A549 (cell line): ENCODE data around the gene MSANTD1. TPM values are rescaled to one million over a fixed set of nuclear protein-coding genes. Genes with fewer than 3 reads are reported as not detected.

Experiments used
- ATAC-seq, 2 experiments: fragments of 200-7000 bp in 1 of 2; fragments of >200 bp in 1 of 2; cut with Nextera tagmentation in 1 of 2; cut with Tn5 transposase in 1 of 2; 3 replicates each; pipeline versions ENCODE4 v1.8.0 to v1.9.1; 2018 to 2020; ENCODE audit warnings: mild to moderate bottlenecking in 1 of 2, moderate library complexity in 1 of 2
- CTCF ChIA-PET: fragments of 300-600 bp; sonication (Branson Sonifier 250); formaldehyde crosslinking; extraction: SDS; loops from one replicate; lab custom pipeline; 2021; ENCODE audit warnings: antibody characterized with exemption, inconsistent platforms; lab: Yijun Ruan, JAX
- POLR2A ChIA-PET: fragments of 350-600 bp; formaldehyde crosslinking; extraction: SDS; loops from one replicate; lab custom pipeline; 2021; ENCODE audit warnings: antibody characterized with exemption, inconsistent platforms; lab: Yijun Ruan, JAX
- DNase-seq, 2 experiments: peaks; one replicate each; pipeline versions ENCODE4 v3.0.0 to v3.0.0-alpha.2; 2011 to 2016; ENCODE audit warnings: low read depth in 1 of 2, low spot score in 1 of 2
- FAIRE-seq: peaks from 2 replicates; lab custom pipeline; 2011; peaks lifted over from hg19 to GRCh38; lab: Jason Lieb, UNC
- H3K27ac ChIP-seq, 2 experiments: fragments of >200 bp; sonication (Bioruptor Twin); formaldehyde crosslinking; 3 replicates each; pipeline ENCODE4 v1.5.1; 2016 to 2017
- H3K4me1 ChIP-seq: fragments of >200 bp; sonication (Bioruptor Twin); formaldehyde crosslinking; 3 replicates; pipeline ENCODE4 v1.6.1; 2016
- H3K4me2 ChIP-seq: fragments of >200 bp; sonication (Bioruptor Twin); formaldehyde crosslinking; 3 replicates; pipeline ENCODE4 v1.6.1; 2016
- H3K4me3 ChIP-seq: fragments of >200 bp; sonication (Bioruptor Twin); formaldehyde crosslinking; 3 replicates; pipeline ENCODE4 v1.5.1; 2016
- H3K9me3 ChIP-seq: fragments of >200 bp; sonication (Bioruptor Twin); formaldehyde crosslinking; 3 replicates; pipeline ENCODE4 v1.6.1; 2016
- CBX2 ChIP-seq: fragments of 200-600 bp; sonication (generic); IDR thresholded peaks from 2 replicates; pipeline ENCODE4 v1.6.1; 2016; ENCODE audit warnings: low read depth, mild to moderate bottlenecking, borderline replicate concordance
- CBX8 ChIP-seq: fragments of 200-600 bp; sonication (generic); IDR thresholded peaks from 2 replicates; pipeline ENCODE4 v1.6.1; 2016
- CHD4 ChIP-seq: fragments of 200-600 bp; sonication (generic); IDR thresholded peaks from 2 replicates; pipeline ENCODE4 v1.6.1; 2016; ENCODE audit warnings: antibody characterized with exemption, mild to moderate bottlenecking, borderline replicate concordance
- EHF ChIP-seq: fragments of 250-450 bp; sonication (Bioruptor Pico); IDR thresholded peaks from 2 replicates; pipeline ENCODE4 v1.5.0; 2020; ENCODE audit warnings: mild to moderate bottlenecking
- EHMT2 ChIP-seq: fragments of 200-600 bp; sonication (generic); IDR thresholded peaks from 2 replicates; pipeline ENCODE4 v1.6.1; 2016; ENCODE audit warnings: antibody characterized with exemption, low read depth, mild to moderate bottlenecking, moderate library complexity
- EP300 ChIP-seq, 2 experiments: fragments of >200 bp; sonication (Bioruptor Twin); formaldehyde crosslinking; IDR thresholded peaks; 2 replicates in 1 of 2; 3 replicates in 1 of 2; pipeline ENCODE4 v1.6.1; 2016 to 2017
- FOSL2 ChIP-seq, 2 experiments: fragments of 450-650 bp in 1 of 2; fragments of >200 bp in 1 of 2; sonication (Bioruptor Twin) in 1 of 2; formaldehyde crosslinking; IDR thresholded peaks; 2 replicates each; pipeline versions ENCODE4 v1.5.0 to v1.6.1; 2016 to 2020; ENCODE audit warnings: mild to moderate bottlenecking in 1 of 2, moderate library complexity in 1 of 2
- GATA3 ChIP-seq: IDR thresholded peaks from 2 replicates; pipeline ENCODE4 v1.6.1; 2012; ENCODE audit warnings: borderline replicate concordance
- HDAC2 ChIP-seq: fragments of 200-600 bp; sonication (generic); IDR thresholded peaks from 2 replicates; pipeline ENCODE4 v1.6.1; 2016
- HES2 ChIP-seq: fragments of >200 bp; sonication (Bioruptor Twin); formaldehyde crosslinking; IDR thresholded peaks from 2 replicates; pipeline ENCODE4 v1.6.1; 2016
- HOXB13 ChIP-seq: fragments of 250-450 bp; sonication (Bioruptor Pico); IDR thresholded peaks from 2 replicates; pipeline ENCODE4 v1.5.0; 2020; ENCODE audit warnings: low read depth, mild to moderate bottlenecking, moderate library complexity
- JUN ChIP-seq, 2 experiments: fragments of >200 bp; sonication (Bioruptor Twin); formaldehyde crosslinking; IDR thresholded peaks; 2 replicates in 1 of 2; 3 replicates in 1 of 2; pipeline ENCODE4 v1.6.1; 2016 to 2017
- JUNB ChIP-seq: fragments of >200 bp; sonication (Bioruptor Twin); formaldehyde crosslinking; IDR thresholded peaks from 2 replicates; pipeline ENCODE4 v1.6.1; 2016
- KDM5A ChIP-seq: fragments of 200-600 bp; sonication (generic); IDR thresholded peaks from 2 replicates; pipeline ENCODE4 v1.6.1; 2016; ENCODE audit warnings: antibody characterized with exemption, mild to moderate bottlenecking
- MYC ChIP-seq: IDR thresholded peaks from 2 replicates; pipeline ENCODE4 v1.6.1; 2012; ENCODE audit warnings: mild to moderate bottlenecking, inconsistent platforms, low read length, improper control_type of control experiment, borderline replicate concordance
- NFE2L2 ChIP-seq: fragments of 150-350 bp; conservative IDR thresholded peaks from 2 replicates; pipeline ENCODE4 v1.6.1; 2014; ENCODE audit warnings: low read length
- PHF8 ChIP-seq: fragments of 200-600 bp; sonication (generic); IDR thresholded peaks from 2 replicates; pipeline ENCODE4 v1.6.1; 2016; ENCODE audit warnings: low read depth, mild to moderate bottlenecking, antibody characterized with exemption, moderate library complexity, borderline replicate concordance
- POLR2AphosphoS2 ChIP-seq: conservative IDR thresholded peaks from 2 replicates; pipeline ENCODE4 v1.6.1; 2012; ENCODE audit warnings: low read length, improper control_type of control experiment, inconsistent platforms
- RAD21 ChIP-seq, 2 experiments: fragments of >200 bp in 1 of 2; sonication (Bioruptor Twin) in 1 of 2; formaldehyde crosslinking in 1 of 2; IDR thresholded peaks in 1 of 2; conservative IDR thresholded peaks in 1 of 2; 2 replicates in 1 of 2; 3 replicates in 1 of 2; pipeline ENCODE4 v1.6.1; 2012 to 2018; ENCODE audit warnings: inconsistent platforms in 1 of 2
- RARB ChIP-seq: fragments of 250-450 bp; sonication (Bioruptor Pico); IDR thresholded peaks from 2 replicates; pipeline ENCODE4 v1.8.0; 2021; ENCODE audit warnings: mild to moderate bottlenecking, moderate library complexity
- REST ChIP-seq: fragments of 200-600 bp; sonication (generic); IDR thresholded peaks from 2 replicates; pipeline ENCODE4 v1.6.1; 2016; ENCODE audit warnings: antibody characterized with exemption, mild to moderate bottlenecking, moderate library complexity
- RNF2 ChIP-seq: fragments of 200-600 bp; sonication (generic); IDR thresholded peaks from 2 replicates; pipeline ENCODE4 v1.6.1; 2016; ENCODE audit warnings: low read depth, mild to moderate bottlenecking, antibody characterized with exemption, moderate library complexity, borderline replicate concordance
- TFCP2L1 ChIP-seq: fragments of 250-450 bp; sonication (Bioruptor Pico); IDR thresholded peaks from 2 replicates; pipeline ENCODE4 v1.5.0; 2021; ENCODE audit warnings: mild to moderate bottlenecking
- TP53 ChIP-seq: fragments of 250-450 bp; sonication (Bioruptor Pico); IDR thresholded peaks from 2 replicates; pipeline ENCODE4 v1.5.0; 2021; ENCODE audit warnings: mild to moderate bottlenecking, moderate library complexity
- USF2 ChIP-seq: fragments of 450-650 bp; IDR thresholded peaks from 2 replicates; pipeline ENCODE4 v1.6.1; 2014; ENCODE audit warnings: antibody characterized with exemption
- ZFP36 ChIP-seq: fragments of 450-650 bp; IDR thresholded peaks from 2 replicates; pipeline ENCODE4 v1.6.1; 2014; ENCODE audit warnings: borderline replicate concordance; ENCODE audit not compliant: partially characterized antibody
- WGBS: methylation state at CpG from one replicate; pipeline ENCODE4 v1.1.6; 2017; ENCODE audit errors: missing lambda C conversion rate; 5-methylcytosine and 5-hydroxymethylcytosine counted together
- polyA plus RNA-seq, 4 experiments: library from polyadenylated mRNA; depleted of rRNA in 3 of 4; stranded (reverse); fragments of >200 nt; fragmentation: RNase III in 1 of 4; extraction: RNeasy Plus Mini Kit Qiagen cat#74134 plus additional on column Dnase treatment in 1 of 4; gene quantifications; 2 replicates in 3 of 4; 3 replicates in 1 of 4; pipeline ENCODE4 v1.2.3, GENCODE V29; 2011 to 2017

Gene MSANTD1
- polyA plus RNA-seq, 2 of the 4 experiments (the other 2 are of a cell fraction), result 0.08 to 0.12 TPM

- DNase-seq (no peak), FAIRE-seq (no peak), ATAC-seq (no peak)
- Histone ChIP-seq H3K9me3 (no peaks in the 10 kb centered on the region), H3K4me2 (no peak overlapping the region), H3K4me1 (no peaks in the 10 kb centered on the region), H3K4me3 (no peak overlapping the region), H3K27ac (no peak overlapping the region)
- WGBS, result 95% methylated on average over 16 of the region's 16 CpGs
- POLR2A ChIA-PET, result no interaction called here
- TF ChIP-seq NFE2L2, result no peak
- TF ChIP-seq RAD21 (conservative IDR thresholded peaks at IDR 0.05 in 1 of 2, IDR thresholded peaks at IDR 0.05 in 1 of 2), result no peak
- no peak for TF ChIP-seq HES2
- no peak for TF ChIP-seq EHMT2
- CTCF ChIA-PET, result no interaction called here
Measured at GRCh38 chr4:3232001-3232400, 17.0 kb upstream of the MSANTD1 start.

- Histone ChIP-seq H3K4me2 (no peak overlapping the region), H3K4me3 (no peak overlapping the region), H3K9me3 (no peaks in the 10 kb centered on the region), H3K27ac (no peak overlapping the region), H3K4me1 (no peaks in the 10 kb centered on the region)
- DNase-seq (no peak), ATAC-seq (no peak), FAIRE-seq (no peak)
- no peak for TF ChIP-seq PHF8
- TF ChIP-seq FOSL2 (IDR thresholded peaks at IDR 0.05), result no peak
- no peak for TF ChIP-seq FOSL2 (CRISPR knock-in tag; IDR thresholded peaks at IDR 0.05)
- TF ChIP-seq HDAC2, result no peak
- TF ChIP-seq REST, result no peak
- TF ChIP-seq HOXB13 (CRISPR knock-in tag), result no peak
- TF ChIP-seq POLR2AphosphoS2, result no peak
- no peak for TF ChIP-seq CBX8
- no peak for TF ChIP-seq KDM5A
- TF ChIP-seq TFCP2L1 (CRISPR knock-in tag), result no peak
- no peak for TF ChIP-seq EP300 (IDR thresholded peaks at IDR 0.05)
- TF ChIP-seq RARB, result no peak
- TF ChIP-seq JUN (IDR thresholded peaks at IDR 0.05), result no peak
- TF ChIP-seq CBX2, result no peak
- no peak for TF ChIP-seq ZFP36
- TF ChIP-seq MYC, result no peak
- TF ChIP-seq EHF, result no peak
- CTCF ChIA-PET, result interaction anchor here (1.3 kb wide), 1 partner anchor 59 kb away, joined by 3 read pairs; no protein-coding TSS in a partner anchor
- POLR2A ChIA-PET, result no interaction called here
- 100% methylated on average over 4 of the region's 15 CpGs for WGBS
Measured at GRCh38 chr4:3232871-3233271, 16.1 kb upstream of the MSANTD1 start.

- Histone ChIP-seq H3K9me3 (no peaks in the 10 kb centered on the region), H3K4me1 (no peaks in the 10 kb centered on the region), H3K4me3 (no peak overlapping the region), H3K4me2 (no peak overlapping the region), H3K27ac (no peak overlapping the region; a peak in 1 of 6 replicates)
- 96% methylated on average over 12 of the region's 21 CpGs for WGBS
- DNase-seq (no peak), FAIRE-seq (no peak), ATAC-seq (peak in 1 of 2 experiments; percentile 22; a peak in 1 of 6 replicates)
- ChIA-PET CTCF (interaction anchor here (0.8 to 1.3 kb wide), 2 partner anchors 9 to 58 kb away, joined by 3 to 4 read pairs; no protein-coding TSS in a partner anchor), POLR2A (no interaction called here)
- TF ChIP-seq GATA3, result no peak
- TF ChIP-seq RARB, result no peak
- TF ChIP-seq RNF2, result no peak
- no peak for TF ChIP-seq CHD4
- no peak for TF ChIP-seq USF2
- no peak for TF ChIP-seq JUNB
- TF ChIP-seq REST, result no peak
- TF ChIP-seq TP53 (CRISPR knock-in tag), result no peak
Measured at GRCh38 chr4:3233391-3234071, 15.4 kb upstream of the MSANTD1 start.
